ENCODE data around the gene TSHZ1.

DNA sequence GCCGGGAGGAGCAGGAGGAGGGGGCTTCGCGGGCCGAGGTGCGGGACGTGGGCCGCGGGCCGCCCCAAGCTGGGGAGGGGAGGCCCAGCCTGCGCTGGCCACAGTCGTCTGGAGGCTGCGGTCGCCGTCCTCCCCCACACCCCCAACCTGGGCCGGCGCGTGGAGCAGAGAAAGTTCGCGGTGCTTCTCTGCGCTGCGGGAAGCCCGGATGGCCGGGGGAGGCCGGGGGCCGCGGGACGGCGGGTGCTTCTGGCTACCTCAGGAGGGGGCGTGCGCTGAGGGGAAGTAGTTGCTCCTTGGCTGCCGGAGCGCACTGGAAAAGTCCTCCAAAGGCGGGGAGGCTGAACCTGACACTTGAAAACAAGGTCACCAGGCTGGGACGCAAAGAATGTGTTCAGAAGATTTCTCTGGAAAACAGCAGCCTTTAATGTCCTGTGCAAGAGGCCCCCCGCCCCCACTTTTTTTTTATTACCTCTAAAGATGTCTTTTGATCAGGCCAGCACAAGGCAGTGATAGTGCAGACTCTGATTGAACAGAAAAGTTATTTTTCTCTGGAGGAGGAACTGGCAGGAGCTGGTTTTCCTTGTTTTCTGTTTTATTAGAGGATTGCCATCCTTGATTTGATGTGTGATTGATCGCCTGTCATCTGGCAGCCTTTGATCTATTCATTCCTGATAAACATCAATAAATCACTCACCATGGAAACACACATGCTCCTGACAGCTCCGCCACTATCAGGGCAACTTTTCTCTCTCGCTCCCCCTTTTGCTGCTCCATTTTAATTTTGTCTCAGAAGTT is 1.6 kb downstream of the TSHZ1 start:
- TF ChIP-seq, protein P1, sequence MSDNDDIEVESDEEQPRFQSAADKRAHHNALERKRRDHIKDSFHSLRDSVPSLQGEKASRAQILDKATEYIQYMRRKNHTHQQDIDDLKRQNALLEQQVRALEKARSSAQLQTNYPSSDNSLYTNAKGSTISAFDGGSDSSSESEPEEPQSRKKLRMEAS (IDR thresholded peaks at IDR 0.05): no peak; the same call in 1 of the 2 replicates
- TF ChIP-seq CTCF (IDR thresholded peaks at IDR 0.05): no peak
- TF ChIP-seq EP300 (IDR thresholded peaks at IDR 0.05): no peak
- no peak for TF ChIP-seq MYC (IDR thresholded peaks at IDR 0.05; ENCODE audit: borderline replicate concordance, low read length)
- no peak for TF ChIP-seq E2F6 (IDR thresholded peaks at IDR 0.05; ENCODE audit: borderline replicate concordance, low read depth)
- TF ChIP-seq REST (IDR thresholded peaks at IDR 0.05): no peak
- TF ChIP-seq RNF2 (IDR thresholded peaks at IDR 0.05; ENCODE audit: borderline replicate concordance, low read depth): no peak
- TF ChIP-seq JUN (IDR thresholded peaks at IDR 0.05): no peak
- peak; percentile 18; the same call in 1 of the 2 replicates for TF ChIP-seq POLR2A (IDR thresholded peaks at IDR 0.05; ENCODE audit: low read length)
- no peak for TF ChIP-seq BHLHE40 (IDR thresholded peaks at IDR 0.05; ENCODE audit: low read depth, low read length)
- no peak for TF ChIP-seq MAFK (IDR thresholded peaks at IDR 0.05; ENCODE audit: partially characterized antibody)
